DND-41 (cell line): Measurements from ENCODE around the gene PAM.

Experiments
- CTCF ChIP-seq: IDR thresholded peaks from 2 replicates; pipeline ENCODE4 v1.5.1; 2012; ENCODE audit warnings: borderline replicate concordance, low read length, moderate library complexity, mild to moderate bottlenecking; ENCODE audit not compliant: poor library complexity, severe bottlenecking; ENCODE audit errors: extremely low read depth
- EZH2 ChIP-seq: IDR thresholded peaks from 3 replicates; pipeline ENCODE4 v1.6.1; 2012; ENCODE audit warnings: borderline replicate concordance, low read depth, mild to moderate bottlenecking, moderate library complexity, low read length, inconsistent platforms; ENCODE audit not compliant: severe bottlenecking

- TF ChIP-seq CTCF = no peak
- TF ChIP-seq EZH2 = no peak
Measured at GRCh38 chr5:103005276-103005675, 250.2 kb downstream of the PAM start.
